Pancreas (tissue), 10 donors: Measurements from ENCODE around the gene ZNF726. TPM values are rescaled to one million over a fixed set of nuclear protein-coding genes. Genes with fewer than 3 reads are reported as not detected.

ENCODE experiments used
- ATAC-seq, 4 donors: fragments of 200-7000 bp; cut with Tn5 transposase; one replicate each; pipeline versions ENCODE4 v1.8.0 to v1.9.1; 2020; ENCODE audit warnings: mild to moderate bottlenecking in 4 of 4, moderate library complexity in 4 of 4
- DNase-seq, 6 donors: peaks; one replicate each; pipeline ENCODE4 v3.0.0-alpha.2; 2020
- FAIRE-seq: peaks from 2 replicates; lab custom pipeline; 2012; peaks lifted over from hg19 to GRCh38; lab: Jason Lieb, UNC
- H3K27ac ChIP-seq, 4 donors: fragments of 200-600 bp; sonication (generic); 1 replicate in 3 of 4; 2 replicates in 1 of 4; pipeline versions ENCODE4 v1.5.0 to v1.8.0; 2020
- H3K27me3 ChIP-seq, 4 donors: fragments of 200-600 bp; one replicate each; pipeline ENCODE4 v1.8.0; 2021
- H3K36me3 ChIP-seq, 3 donors: fragments of 200-600 bp; sonication (generic) in 1 of 3; one replicate each; pipeline versions ENCODE4 v1.5.0 to v1.8.0; 2020 to 2021
- H3K4me1 ChIP-seq, 3 donors: fragments of 200-600 bp; one replicate each; pipeline ENCODE4 v1.8.0; 2021
- H3K4me3 ChIP-seq, 4 donors: fragments of 200-600 bp; sonication (generic) in 2 of 4; one replicate each; pipeline versions ENCODE4 v1.5.0 to v1.8.0; 2020 to 2021
- H3K9me3 ChIP-seq, 4 donors: fragments of 200-600 bp; one replicate each; pipeline ENCODE4 v1.8.0; 2021
- CTCF ChIP-seq, 4 donors: fragments of 200-600 bp; sonication (generic) in 3 of 4; IDR thresholded peaks; one replicate each; pipeline versions ENCODE4 v1.5.0 to v1.8.0; 2021; ENCODE audit warnings: antibody characterized with exemption in 4 of 4
- WGBS, 2 donors: extraction: QIAGEN DNeasy Blood & Tissue Kit; methylation state at CpG; one replicate each; pipeline ENCODE4 v1.1.7; 2013; 5-methylcytosine and 5-hydroxymethylcytosine counted together
- intact Hi-C, 3 donors: fragments of 100-400 bp; cut with DNase I; formaldehyde crosslinking; loops; one replicate each; pipeline versions ENCODE4 v1.11.1 to v1.14.2; 2022
- polyA plus RNA-seq, 2 donors: library from polyadenylated mRNA; stranded (reverse); fragments of 200-250 nt; gene quantifications; one replicate each; pipeline ENCODE4 v1.2.3, GENCODE V29; 2013
- total RNA-seq, 6 donors: library from RNA; stranded (reverse); fragmentation: NEBNext Ultra II Directional in 4 of 6; extraction: Animal tissue kit (Norgen Biotek cat#: 25700) in 4 of 6; gene quantifications; one replicate each; pipeline versions ENCODE4 v1.2.1 to v1.2.4, GENCODE V29; 2021 to 2023
- donor health status: healthy with polysubstance abuse.
- donor health status: DM: no; HTN: no; CAD: no; lungs with moderate emphysema.
- donor health status: DM: no; HTN: no; CAD: no.
- donor health status: control.
- donor health status: control.
- donor health status: Bipolar disorder and iron deficiency.
- donor health status: DM: yes; HTN: yes; CAD: no.
- donor health status: DM: no; HTN: no; CAD: no.
- donor health status: DM: no; HTN: no; CAD: no.
- donor health status: DM: yes; HTN: yes; CAD: no.

Gene ZNF726
- total and polyA plus RNA-seq, 8 donors: 0.51 to 1.4 (median 0.71) TPM

- Histone ChIP-seq H3K9me3 (no peaks in the 10 kb centered on the region), H3K27ac (no peak overlapping the region), H3K4me3 (no peak overlapping the region), H3K27me3 (no peaks in the 10 kb centered on the region), H3K4me1 (no peaks in the 10 kb centered on the region), H3K36me3 (no peaks in the 10 kb centered on the region)
- intact Hi-C loops: no loop called here
- FAIRE-seq (no peak), ATAC-seq (no peak), DNase-seq (no peak)
- no peak for TF ChIP-seq CTCF (IDR thresholded peaks at IDR 0.05)
- 74 to 81% methylated on average over 1 of the region's 1 CpG for WGBS, 2 donors
Measured at GRCh38 chr19:23896912-23897311, 17.8 kb upstream of the ZNF726 start.

GRCh38 chr19:23901360-23901759, 13.3 kb upstream of the ZNF726 start:
- no peak overlapping the region for H3K4me3 ChIP-seq
- ATAC-seq: no peak
- H3K27ac ChIP-seq: no peak overlapping the region
- no peaks in the 10 kb centered on the region for H3K4me1 ChIP-seq
- no peaks in the 10 kb centered on the region for H3K36me3 ChIP-seq
- H3K9me3 ChIP-seq: no peaks in the 10 kb centered on the region
- no peaks in the 10 kb centered on the region for H3K27me3 ChIP-seq
- no peak for DNase-seq
- FAIRE-seq: no peak
- 47 to 57% methylated on average over 4 of the region's 4 CpGs for WGBS, 2 donors
- no peak for TF ChIP-seq CTCF (IDR thresholded peaks at IDR 0.05)
- intact Hi-C loops: no loop called here

- H3K27ac ChIP-seq: no peak overlapping the region
- no peak for ATAC-seq
- DNase-seq: no peak
- WGBS, 2 donors: 57 to 59% methylated on average over 3 of the region's 3 CpGs
- no peak for FAIRE-seq
- H3K4me3 ChIP-seq: no peak overlapping the region
- no peaks in the 10 kb centered on the region for H3K4me1 ChIP-seq
- no peaks in the 10 kb centered on the region for H3K36me3 ChIP-seq
- no peaks in the 10 kb centered on the region for H3K9me3 ChIP-seq
- H3K27me3 ChIP-seq: no peaks in the 10 kb centered on the region
- TF ChIP-seq CTCF (IDR thresholded peaks at IDR 0.05): no peak
- intact Hi-C loops: no loop called here
Measured at GRCh38 chr19:23904406-23904805, 10.3 kb upstream of the ZNF726 start.

- no peak for TF ChIP-seq CTCF (IDR thresholded peaks at IDR 0.05)
- intact Hi-C loops: no loop called here
- DNase-seq: no peak
- H3K9me3 ChIP-seq: no peaks in the 10 kb centered on the region
- no peaks in the 10 kb centered on the region for H3K36me3 ChIP-seq
- no peak for ATAC-seq
- H3K27me3 ChIP-seq: no peaks in the 10 kb centered on the region
- FAIRE-seq: no peak
- no peaks in the 10 kb centered on the region for H3K4me1 ChIP-seq
- H3K27ac ChIP-seq: no peak overlapping the region
- 63 to 65% methylated on average over 4 of the region's 4 CpGs for WGBS, 2 donors
- no peak overlapping the region for H3K4me3 ChIP-seq
Measured at GRCh38 chr19:23905771-23906170, 8.9 kb upstream of the ZNF726 start.

GRCh38 chr19:23906835-23907234, 7.9 kb upstream of the ZNF726 start:
- DNase-seq: no peak
- Histone ChIP-seq H3K27me3 (no peaks in the 10 kb centered on the region), H3K9me3 (no peaks in the 10 kb centered on the region), H3K27ac (no peak overlapping the region), H3K36me3 (no peaks in the 10 kb centered on the region), H3K4me3 (no peak overlapping the region), H3K4me1 (no peaks in the 10 kb centered on the region)
- 71 to 83% methylated on average over 2 of the region's 2 CpGs for WGBS, 2 donors
- FAIRE-seq: no peak
- no peak for ATAC-seq
- intact Hi-C loops: no loop called here
- TF ChIP-seq CTCF (IDR thresholded peaks at IDR 0.05): no peak
